GM08714 (cell line): ENCODE data around the gene LENG1.
"Not testable (repeated sequence)": the region's sequence is repeated elsewhere in the genome, so short reads cannot be mapped to it uniquely, and the experiment has no call there.

Experiments used
- H3K4me3 ChIP-seq: fragments of 200-500 bp; sonication (Bioruptor generic); 2 replicates; pipeline ENCODE4 v1.5.1; 2014; ENCODE audit warnings: mild to moderate bottlenecking, low read length, inconsistent platforms
- ZNF274 ChIP-seq: IDR thresholded peaks from 2 replicates; pipeline ENCODE4 v1.6.1; 2012; ENCODE audit warnings: mild to moderate bottlenecking, low read depth, low read length

The LENG1 gene

GRCh38 chr19:54193011-54193410 is 33.5 kb upstream of the LENG1 start:
- H3K4me3 ChIP-seq = no peak overlapping the region
- TF ChIP-seq ZNF274 = no peak

- no peak for TF ChIP-seq ZNF274
- peak overlapping the region; percentile 69; the same call in 1 of the 2 replicates for H3K4me3 ChIP-seq
These were observed 32.4 kb upstream of the LENG1 start for GRCh38 chr19:54191811-54192453.

- TF ChIP-seq ZNF274 = no peak
- peak within 1 kb of the TSS; percentile 69; the same call in 1 of the 2 replicates for H3K4me3 ChIP-seq
These were observed 31.7 kb upstream of the LENG1 start, which contains the start of gene TSEN34 for GRCh38 chr19:54191011-54191810. TSEN34 (plus strand) TSS chr19:54191308; CDS start chr19:54191365, 57 bp downstream.

- H3K4me3 ChIP-seq = peak overlapping the region; percentile 69; the same call in 1 of the 2 replicates
- no peak for TF ChIP-seq ZNF274
These were observed 31.0 kb upstream of the LENG1 start for GRCh38 chr19:54190503-54191010.

- TF ChIP-seq ZNF274 = no peak
- peak overlapping the region; percentile 65; the same call in 1 of the 2 replicates for H3K4me3 ChIP-seq
These were observed 30.4 kb upstream of the LENG1 start for GRCh38 chr19:54189735-54190502.

- TF ChIP-seq ZNF274 = no peak
- H3K4me3 ChIP-seq = peak within 1 kb of the TSS; percentile 66
These were observed 29.7 kb upstream of the LENG1 start, which contains the start of gene MBOAT7 for GRCh38 chr19:54189145-54189734. MBOAT7 (minus strand) TSS chr19:54189580; CDS start chr19:54188508, 1,072 bp downstream.

GRCh38 chr19:54188215-54188871 is 28.8 kb upstream of the LENG1 start:
- H3K4me3 ChIP-seq = peak overlapping the region; percentile 66
- TF ChIP-seq ZNF274 = no peak

- TF ChIP-seq ZNF274 = no peak
- H3K4me3 ChIP-seq = no peak overlapping the region
These were observed 27.4 kb upstream of the LENG1 start for GRCh38 chr19:54186934-54187381.

GRCh38 chr19:54186351-54186750 is 26.8 kb upstream of the LENG1 start:
- no peak overlapping the region for H3K4me3 ChIP-seq
- no peak for TF ChIP-seq ZNF274

GRCh38 chr19:54183431-54183830 is 23.9 kb upstream of the LENG1 start:
- no peak overlapping the region for H3K4me3 ChIP-seq
- no peak for TF ChIP-seq ZNF274

- not testable (repeated sequence) for H3K4me3 ChIP-seq
These were observed 22.4 kb upstream of the LENG1 start for GRCh38 chr19:54181894-54182293.

GRCh38 chr19:54180691-54181091 is 21.2 kb upstream of the LENG1 start:
- H3K4me3 ChIP-seq = no peak overlapping the region
- no peak for TF ChIP-seq ZNF274

- no peak overlapping the region for H3K4me3 ChIP-seq
- TF ChIP-seq ZNF274 = no peak
These were observed 20.5 kb upstream of the LENG1 start for GRCh38 chr19:54179921-54180461.
